ENCODE results near the gene ALG12.

- TF ChIP-seq CTCF (IDR thresholded peaks at IDR 0.05) = no peak
- no peak for TF ChIP-seq POLR2A (IDR thresholded peaks at IDR 0.05)
These were observed 33.0 kb downstream of the ALG12 start for GRCh38 chr22:49885281-49885680.

Data from Peyer's patch (tissue), 4 donors.